ENCODE measurements around the gene UQCC2.

UQCC2 gene

DNA sequence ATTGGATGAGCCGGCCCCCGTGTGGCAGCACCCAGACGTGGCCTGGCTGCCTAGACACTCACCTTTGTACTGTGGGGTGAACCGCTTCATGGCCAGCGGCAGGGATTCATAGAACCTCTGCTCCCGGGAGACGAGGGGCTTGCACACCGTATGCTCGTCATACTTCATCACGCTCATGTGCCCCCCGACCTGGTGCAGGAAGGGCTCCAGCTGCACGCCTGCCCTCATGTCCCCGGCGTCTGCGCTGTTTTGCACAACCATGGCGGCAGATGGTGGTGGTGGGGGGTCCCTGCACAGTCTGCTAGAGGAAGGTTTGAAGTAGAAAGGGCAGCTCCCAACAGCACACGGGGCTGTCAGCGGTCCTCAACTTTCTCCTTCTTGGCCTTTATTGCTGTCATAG, 23.7 kb upstream of the UQCC2 start:
- DNase-seq (ENCODE audit: extremely low spot score) = no peak
- TF ChIP-seq FOXM1 (IDR thresholded peaks at IDR 0.05; ENCODE audit: borderline replicate concordance) (no peak), L3MBTL2 (conservative IDR thresholded peaks at IDR 0.05) (no peak), ARNT (IDR thresholded peaks at IDR 0.05) (no peak), NFRKB (IDR thresholded peaks at IDR 0.05) (no peak), CTBP1 (IDR thresholded peaks at IDR 0.05; ENCODE audit: borderline replicate concordance) (no peak), FOXK2 (IDR thresholded peaks at IDR 0.05) (no peak), SUZ12 (IDR thresholded peaks at IDR 0.05) (no peak), ELF4 (IDR thresholded peaks at IDR 0.05) (no peak), LEF1 (IDR thresholded peaks at IDR 0.05; ENCODE audit: borderline replicate concordance) (no peak), ZNF384 (IDR thresholded peaks at IDR 0.05) (no peak), TARDBP (IDR thresholded peaks at IDR 0.05) (no peak), HDGF (IDR thresholded peaks at IDR 0.05; ENCODE audit: borderline replicate concordance) (no peak), SP1 (IDR thresholded peaks at IDR 0.05) (no peak), FOXA1 (IDR thresholded peaks at IDR 0.05) (no peak), BHLHE40 (IDR thresholded peaks at IDR 0.05; ENCODE audit: borderline replicate concordance) (no peak)
- TF ChIP-seq, protein P1, sequence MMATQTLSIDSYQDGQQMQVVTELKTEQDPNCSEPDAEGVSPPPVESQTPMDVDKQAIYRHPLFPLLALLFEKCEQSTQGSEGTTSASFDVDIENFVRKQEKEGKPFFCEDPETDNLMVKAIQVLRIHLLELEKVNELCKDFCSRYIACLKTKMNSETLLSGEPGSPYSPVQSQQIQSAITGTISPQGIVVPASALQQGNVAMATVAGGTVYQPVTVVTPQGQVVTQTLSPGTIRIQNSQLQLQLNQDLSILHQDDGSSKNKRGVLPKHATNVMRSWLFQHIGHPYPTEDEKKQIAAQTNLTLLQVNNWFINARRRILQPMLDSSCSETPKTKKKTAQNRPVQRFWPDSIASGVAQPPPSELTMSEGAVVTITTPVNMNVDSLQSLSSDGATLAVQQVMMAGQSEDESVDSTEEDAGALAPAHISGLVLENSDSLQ (IDR thresholded peaks at IDR 0.05) = no peak
- ChIA-PET POLR2A (interaction anchor here (1.2 to 2.0 kb wide), 2 partner anchors 10 to 24 kb away, joined by 3 to 7 read pairs; partner anchors contain the start of gene UQCC2), CTCF (no interaction called here)

DNA sequence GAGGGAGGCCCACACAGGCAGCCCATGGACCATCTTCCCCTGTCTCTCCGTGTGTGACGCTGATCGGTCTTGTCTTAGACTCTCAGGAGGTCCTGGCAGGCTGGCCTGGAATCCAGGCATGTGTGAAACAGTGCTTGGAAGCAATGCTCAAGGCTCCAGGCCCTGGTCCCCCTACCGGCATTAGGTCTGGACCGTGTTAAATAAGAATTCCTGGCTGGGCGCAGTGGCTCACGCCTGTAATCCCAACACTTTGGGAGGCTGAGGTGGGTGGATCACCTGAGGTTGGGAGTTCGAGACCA, 22.2 kb upstream of the UQCC2 start:
- ChIA-PET CTCF (no interaction called here), POLR2A (no interaction called here)
- no peak for DNase-seq (ENCODE audit: extremely low spot score)
- no peak for TF ChIP-seq ZNF384 (IDR thresholded peaks at IDR 0.05)
- no peak for TF ChIP-seq ELF4 (IDR thresholded peaks at IDR 0.05)
- no peak for TF ChIP-seq FOXK2 (IDR thresholded peaks at IDR 0.05)
- TF ChIP-seq TARDBP (IDR thresholded peaks at IDR 0.05) = no peak
- TF ChIP-seq CTBP1 (IDR thresholded peaks at IDR 0.05; ENCODE audit: borderline replicate concordance) = no peak
- no peak for TF ChIP-seq SP1 (IDR thresholded peaks at IDR 0.05)
- no peak for TF ChIP-seq HDGF (IDR thresholded peaks at IDR 0.05; ENCODE audit: borderline replicate concordance)
- TF ChIP-seq SUZ12 (IDR thresholded peaks at IDR 0.05) = no peak
- no peak for TF ChIP-seq NFRKB (IDR thresholded peaks at IDR 0.05)
- no peak for TF ChIP-seq LEF1 (IDR thresholded peaks at IDR 0.05; ENCODE audit: borderline replicate concordance)
- TF ChIP-seq, protein P1 (IDR thresholded peaks at IDR 0.05) = no peak
- no peak for TF ChIP-seq BHLHE40 (IDR thresholded peaks at IDR 0.05; ENCODE audit: borderline replicate concordance)
- TF ChIP-seq FOXA1 (IDR thresholded peaks at IDR 0.05) = no peak
- no peak for TF ChIP-seq FOXM1 (IDR thresholded peaks at IDR 0.05; ENCODE audit: borderline replicate concordance)
- no peak for TF ChIP-seq L3MBTL2 (conservative IDR thresholded peaks at IDR 0.05)
- TF ChIP-seq ARNT (IDR thresholded peaks at IDR 0.05) = no peak

DNA sequence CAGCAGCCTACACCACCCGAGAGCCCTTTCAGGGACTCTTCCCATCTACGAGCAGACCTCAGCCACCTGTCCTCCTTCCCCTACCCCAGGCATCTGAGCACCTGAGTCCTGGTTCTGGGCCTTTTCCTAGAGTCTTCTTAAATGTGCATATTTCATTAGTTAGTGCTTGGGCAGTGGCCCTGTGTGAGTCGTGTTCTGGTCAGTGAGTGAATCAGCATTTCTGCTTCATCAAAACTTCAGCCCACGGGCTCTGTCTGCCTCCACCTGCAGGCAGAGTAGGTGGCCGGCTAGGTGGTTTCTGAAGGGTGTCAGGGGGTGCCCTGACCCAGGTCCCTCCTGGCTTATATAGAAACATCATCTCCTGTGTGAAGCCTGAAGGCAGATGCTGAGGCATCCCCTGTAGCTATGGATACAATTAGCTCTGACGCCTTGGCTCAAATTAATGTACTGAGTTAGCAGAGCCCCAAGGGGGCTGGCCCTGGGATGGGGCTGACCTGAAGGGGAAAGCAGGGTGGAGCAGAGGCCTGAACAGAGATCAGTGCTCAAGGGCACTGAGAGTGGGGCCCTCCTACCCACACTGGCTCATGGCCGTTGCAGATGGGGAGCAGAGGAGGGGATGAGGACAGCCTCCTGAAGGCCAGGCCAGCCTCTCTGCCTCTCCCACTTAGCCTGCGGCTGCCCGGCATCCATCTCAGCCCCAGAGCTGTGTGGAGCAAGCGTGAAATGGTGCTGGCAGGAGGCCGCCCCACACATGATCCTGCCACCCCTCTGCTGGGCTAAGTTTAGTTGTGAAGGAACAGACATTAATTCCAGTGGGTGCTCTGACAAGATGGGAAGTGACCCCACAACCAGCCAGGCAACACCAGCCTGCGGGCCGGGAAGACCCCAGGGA, 21.6 kb upstream of the UQCC2 start:
- TF ChIP-seq ELF4 (IDR thresholded peaks at IDR 0.05) (no peak), ZNF384 (IDR thresholded peaks at IDR 0.05) (no peak), LEF1 (IDR thresholded peaks at IDR 0.05; ENCODE audit: borderline replicate concordance) (no peak), L3MBTL2 (conservative IDR thresholded peaks at IDR 0.05) (no peak), FOXK2 (IDR thresholded peaks at IDR 0.05) (no peak), NFRKB (IDR thresholded peaks at IDR 0.05) (no peak), SUZ12 (IDR thresholded peaks at IDR 0.05) (no peak), ARNT (IDR thresholded peaks at IDR 0.05) (no peak), TARDBP (IDR thresholded peaks at IDR 0.05) (no peak)
- POLR2A ChIA-PET = no interaction called here
- CTCF ChIA-PET = no interaction called here
- no peak for DNase-seq (ENCODE audit: extremely low spot score)

DNA sequence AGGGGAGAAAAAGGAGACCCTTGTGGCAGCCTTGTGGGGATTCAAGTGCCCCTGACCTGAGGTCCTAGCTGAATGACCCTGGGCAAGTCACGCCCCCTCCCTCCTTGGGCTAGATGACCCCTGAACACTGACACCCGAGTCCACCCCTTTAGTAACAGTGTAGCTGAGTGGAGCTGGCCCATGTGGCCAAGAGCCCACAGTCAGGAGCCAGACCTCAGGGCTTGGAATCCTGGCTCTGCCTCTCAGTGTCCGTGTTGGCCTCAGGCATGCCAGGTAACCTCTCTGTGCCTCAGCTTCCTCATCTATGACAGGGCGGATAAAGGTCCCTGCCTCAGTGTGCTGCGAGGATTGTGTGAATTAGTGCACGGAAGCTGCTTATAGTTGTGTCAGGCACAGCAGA, 20.9 kb upstream of the UQCC2 start:
- POLR2A ChIA-PET = no interaction called here
- TF ChIP-seq FOXA1 (IDR thresholded peaks at IDR 0.05) (no peak), ZNF384 (IDR thresholded peaks at IDR 0.05) (no peak), ELF4 (IDR thresholded peaks at IDR 0.05) (no peak)
- TF ChIP-seq, protein P1 (IDR thresholded peaks at IDR 0.05) = no peak
- CTCF ChIA-PET = no interaction called here

DNA sequence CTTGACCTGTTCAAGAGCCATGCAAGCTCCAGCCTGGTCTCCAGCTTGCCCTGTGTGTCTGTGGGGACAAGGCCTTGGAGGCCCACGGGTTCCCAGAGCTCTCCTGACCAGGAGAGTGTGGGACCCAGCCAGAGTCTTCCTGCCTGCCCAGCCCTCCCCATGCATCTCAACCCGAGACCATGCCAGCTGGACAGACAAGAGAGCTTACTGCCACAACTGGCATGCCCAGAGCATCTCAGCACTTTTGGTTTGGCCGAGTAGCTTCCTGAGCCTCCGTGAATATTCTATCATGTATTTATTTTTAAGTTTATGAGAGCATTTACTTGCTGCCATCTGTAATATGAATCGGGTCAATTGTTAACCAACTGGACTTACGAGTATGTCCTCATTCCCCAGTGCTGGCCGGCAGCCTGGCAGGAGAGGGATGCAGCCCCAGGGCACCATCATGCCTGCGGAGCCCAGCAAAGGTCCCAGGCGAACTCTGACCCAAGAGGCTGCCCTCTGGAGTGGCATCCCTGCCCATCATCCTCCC, 20.3 kb upstream of the UQCC2 start:
- DNase-seq (ENCODE audit: extremely low spot score) = no peak
- ChIA-PET CTCF (no interaction called here), POLR2A (no interaction called here)
- no peak for TF ChIP-seq CTBP1 (IDR thresholded peaks at IDR 0.05; ENCODE audit: borderline replicate concordance)
- no peak for TF ChIP-seq SUZ12 (IDR thresholded peaks at IDR 0.05)
- no peak for TF ChIP-seq ARNT (IDR thresholded peaks at IDR 0.05)
- no peak for TF ChIP-seq NFRKB (IDR thresholded peaks at IDR 0.05)
- no peak for TF ChIP-seq BHLHE40 (IDR thresholded peaks at IDR 0.05; ENCODE audit: borderline replicate concordance)
- no peak for TF ChIP-seq ELF4 (IDR thresholded peaks at IDR 0.05)
- TF ChIP-seq, protein P1 (IDR thresholded peaks at IDR 0.05) = no peak
- TF ChIP-seq FOXK2 (IDR thresholded peaks at IDR 0.05) = no peak
- no peak for TF ChIP-seq TARDBP (IDR thresholded peaks at IDR 0.05)
- no peak for TF ChIP-seq FOXM1 (IDR thresholded peaks at IDR 0.05; ENCODE audit: borderline replicate concordance)
- no peak for TF ChIP-seq L3MBTL2 (conservative IDR thresholded peaks at IDR 0.05)
- TF ChIP-seq HDGF (IDR thresholded peaks at IDR 0.05; ENCODE audit: borderline replicate concordance) = no peak
- no peak for TF ChIP-seq LEF1 (IDR thresholded peaks at IDR 0.05; ENCODE audit: borderline replicate concordance)
- no peak for TF ChIP-seq SP1 (IDR thresholded peaks at IDR 0.05)

More for the DNA sequence above, 20.9 kb upstream of the UQCC2 start:
- DNase-seq (ENCODE audit: extremely low spot score) = no peak
